Activated T-helper 17 cell treated with anti-CD3 and anti-CD28 coated beads, Interleukin-2, amount 50 U/mL, for 72 hours (primary cell): Measurements from ENCODE around the gene CLHC1. TPM values are rescaled to one million over a fixed set of nuclear protein-coding genes. Genes with fewer than 3 reads are reported as not detected.

Source experiments
- ATAC-seq: fragments of 150-1000 bp; cut with Tn5 transposase; replicated peaks from 2 replicates; pipeline ENCODE4 v1.10.0; 2021; ENCODE audit warnings: mild to moderate bottlenecking, moderate library complexity
- H3K27ac Mint-ChIP-seq: one replicate; pipeline ENCODE4 v1.8.0; 2022; ENCODE audit warnings: mixed read lengths
- H3K27me3 Mint-ChIP-seq: one replicate; pipeline ENCODE4 v1.8.0; 2022; ENCODE audit warnings: mixed read lengths
- H3K36me3 Mint-ChIP-seq: one replicate; pipeline ENCODE4 v1.8.0; 2022; ENCODE audit warnings: low read depth, mild to moderate bottlenecking, mixed read lengths
- H3K4me1 Mint-ChIP-seq: one replicate; pipeline ENCODE4 v1.8.0; 2022; ENCODE audit warnings: mixed read lengths
- H3K4me3 Mint-ChIP-seq: one replicate; pipeline ENCODE4 v1.8.0; 2022; ENCODE audit warnings: mild to moderate bottlenecking, mixed read lengths
- H3K9me3 Mint-ChIP-seq: one replicate; pipeline ENCODE4 v1.8.0; 2022; ENCODE audit warnings: mixed read lengths
- total RNA-seq, 2 donors: library from RNA; stranded (reverse); gene quantifications; one replicate each; pipeline ENCODE4 v1.2.3, GENCODE V29; 2022

CLHC1 gene
- total RNA-seq, 2 donors from 2014 or later: 7.0 to 11.5 TPM

GRCh38 chr2:55168221-55169154, 63.6 kb downstream of the CLHC1 start:
- Mint-ChIP-seq H3K9me3 (no peaks in the 10 kb centered on the region), H3K27ac (no peak overlapping the region), H3K36me3 (no peaks in the 10 kb centered on the region), H3K4me3 (no peak overlapping the region), H3K4me1 (no peaks in the 10 kb centered on the region), H3K27me3 (no peaks in the 10 kb centered on the region)
- peak; percentile 57 for ATAC-seq

- Mint-ChIP-seq H3K27me3 (no peaks in the 10 kb centered on the region), H3K27ac (no peak overlapping the region), H3K4me3 (no peak overlapping the region), H3K36me3 (no peaks in the 10 kb centered on the region), H3K9me3 (no peaks in the 10 kb centered on the region), H3K4me1 (no peaks in the 10 kb centered on the region)
- no peak for ATAC-seq
Measured at GRCh38 chr2:55165626-55166025, 66.5 kb downstream of the CLHC1 start.

- Mint-ChIP-seq H3K4me1 (no peaks in the 10 kb centered on the region), H3K36me3 (no peaks in the 10 kb centered on the region), H3K4me3 (no peak overlapping the region), H3K27ac (no peak overlapping the region), H3K9me3 (no peaks in the 10 kb centered on the region), H3K27me3 (no peaks in the 10 kb centered on the region)
- ATAC-seq: no peak
Measured at GRCh38 chr2:55164534-55165480, 67.3 kb downstream of the CLHC1 start.

- Mint-ChIP-seq H3K4me1 (no peaks in the 10 kb centered on the region), H3K27me3 (no peaks in the 10 kb centered on the region), H3K4me3 (no peak overlapping the region), H3K27ac (no peak overlapping the region), H3K36me3 (no peaks in the 10 kb centered on the region), H3K9me3 (no peaks in the 10 kb centered on the region)
- ATAC-seq: no peak
Measured at GRCh38 chr2:55163941-55164390, 68.1 kb downstream of the CLHC1 start.

- no peak overlapping the region for H3K27ac Mint-ChIP-seq
- no peak overlapping the region for H3K4me3 Mint-ChIP-seq
- no peaks in the 10 kb centered on the region for H3K4me1 Mint-ChIP-seq
- H3K36me3 Mint-ChIP-seq: no peaks in the 10 kb centered on the region
- no peak for ATAC-seq
- H3K27me3 Mint-ChIP-seq: no peaks in the 10 kb centered on the region
- no peaks in the 10 kb centered on the region for H3K9me3 Mint-ChIP-seq
Measured at GRCh38 chr2:55163274-55163721, 68.8 kb downstream of the CLHC1 start.

DNA sequence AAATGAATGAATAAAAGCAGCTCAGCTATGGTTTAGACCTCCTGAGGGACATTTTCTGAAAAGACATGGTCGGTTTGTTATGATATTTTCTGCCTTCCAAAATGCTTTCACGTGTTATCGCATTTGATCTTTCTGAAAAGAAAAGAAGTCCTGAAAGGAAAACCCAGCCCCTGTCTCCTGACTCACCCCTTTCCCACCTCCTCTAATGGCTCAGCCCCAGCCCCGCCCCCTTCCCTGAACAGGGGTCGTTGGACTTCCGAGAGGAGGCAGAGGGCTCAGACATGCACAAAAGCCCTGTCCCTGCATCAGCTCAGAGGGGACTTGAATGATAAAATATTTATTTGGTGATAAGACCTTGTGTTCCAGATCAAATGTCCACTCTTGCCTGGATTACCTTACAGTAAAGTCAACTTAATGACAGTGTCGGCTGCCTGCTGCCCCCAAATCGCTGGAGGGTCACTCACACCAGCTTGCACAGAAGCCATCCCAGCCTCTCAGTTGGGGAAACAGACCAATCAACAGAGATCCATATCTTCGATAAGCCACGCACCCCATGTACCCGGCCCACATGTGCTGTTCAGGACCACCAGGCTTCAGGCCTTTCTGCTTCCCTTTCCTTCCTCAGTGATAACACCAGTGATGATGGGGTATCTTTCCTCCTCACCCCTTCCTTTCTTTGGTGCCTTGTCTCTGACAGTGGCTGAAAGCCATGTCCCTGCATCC, 69.6 kb downstream of the CLHC1 start:
- H3K9me3 Mint-ChIP-seq: no peaks in the 10 kb centered on the region
- no peaks in the 10 kb centered on the region for H3K4me1 Mint-ChIP-seq
- H3K27me3 Mint-ChIP-seq: no peaks in the 10 kb centered on the region
- no peak overlapping the region for H3K27ac Mint-ChIP-seq
- ATAC-seq: no peak
- no peak overlapping the region for H3K4me3 Mint-ChIP-seq
- no peaks in the 10 kb centered on the region for H3K36me3 Mint-ChIP-seq

DNA sequence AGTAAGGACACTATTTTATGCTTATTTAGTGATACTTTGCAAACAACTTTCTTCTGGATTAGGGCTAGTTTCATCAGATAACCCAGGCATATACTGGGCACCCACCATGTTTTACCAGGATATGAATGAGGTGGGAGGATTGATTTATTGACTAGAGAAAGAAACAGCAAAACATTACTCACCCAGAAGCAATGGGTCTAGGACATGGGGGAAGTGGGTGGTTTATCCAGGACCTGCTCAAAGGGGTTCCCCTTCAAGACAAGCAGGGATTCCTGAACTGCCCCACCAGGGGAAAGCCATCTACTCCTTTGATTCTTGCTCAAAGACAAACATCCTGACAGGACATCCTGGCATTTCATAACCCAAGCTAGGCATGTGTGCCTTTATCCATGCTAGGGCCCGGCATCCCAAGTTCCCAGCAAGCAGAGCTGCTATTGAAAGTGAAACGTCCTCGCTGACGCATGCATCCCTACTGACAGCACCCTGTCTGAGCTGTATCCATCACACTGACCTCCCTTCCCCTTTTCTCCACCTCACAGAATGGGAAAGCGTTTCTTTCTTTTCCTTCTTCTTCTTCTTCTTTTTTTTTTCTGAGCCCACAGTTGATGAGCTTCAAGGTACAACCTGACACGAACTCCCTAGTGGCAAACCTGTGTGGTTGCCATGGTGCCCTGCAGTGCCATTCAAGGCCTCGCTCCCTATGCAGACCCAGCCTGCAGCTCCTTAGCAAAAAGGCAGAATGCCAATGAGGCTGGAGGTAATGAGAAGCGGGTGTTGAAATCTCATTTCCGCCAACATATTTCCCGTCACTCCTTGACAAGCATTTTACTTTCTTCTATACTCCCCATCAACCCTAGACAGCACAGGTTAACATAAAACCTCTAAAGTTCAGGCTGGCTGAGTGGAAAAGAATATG, 70.5 kb downstream of the CLHC1 start:
- Mint-ChIP-seq H3K27ac (no peak overlapping the region), H3K4me1 (no peaks in the 10 kb centered on the region), H3K36me3 (no peaks in the 10 kb centered on the region), H3K4me3 (no peak overlapping the region), H3K9me3 (no peaks in the 10 kb centered on the region), H3K27me3 (no peaks in the 10 kb centered on the region)
- no peak for ATAC-seq

- H3K4me3 Mint-ChIP-seq: no peak overlapping the region
- H3K27me3 Mint-ChIP-seq: no peaks in the 10 kb centered on the region
- no peaks in the 10 kb centered on the region for H3K36me3 Mint-ChIP-seq
- no peaks in the 10 kb centered on the region for H3K4me1 Mint-ChIP-seq
- H3K9me3 Mint-ChIP-seq: no peaks in the 10 kb centered on the region
- no peak for ATAC-seq
- H3K27ac Mint-ChIP-seq: no peak overlapping the region
Measured at GRCh38 chr2:55160422-55160821, 71.7 kb downstream of the CLHC1 start.

- no peaks in the 10 kb centered on the region for H3K27me3 Mint-ChIP-seq
- H3K4me3 Mint-ChIP-seq: no peak overlapping the region
- H3K9me3 Mint-ChIP-seq: no peaks in the 10 kb centered on the region
- H3K27ac Mint-ChIP-seq: no peak overlapping the region
- no peaks in the 10 kb centered on the region for H3K4me1 Mint-ChIP-seq
- no peak for ATAC-seq
- H3K36me3 Mint-ChIP-seq: no peaks in the 10 kb centered on the region
Measured at GRCh38 chr2:55159752-55160151, 72.3 kb downstream of the CLHC1 start.

DNA sequence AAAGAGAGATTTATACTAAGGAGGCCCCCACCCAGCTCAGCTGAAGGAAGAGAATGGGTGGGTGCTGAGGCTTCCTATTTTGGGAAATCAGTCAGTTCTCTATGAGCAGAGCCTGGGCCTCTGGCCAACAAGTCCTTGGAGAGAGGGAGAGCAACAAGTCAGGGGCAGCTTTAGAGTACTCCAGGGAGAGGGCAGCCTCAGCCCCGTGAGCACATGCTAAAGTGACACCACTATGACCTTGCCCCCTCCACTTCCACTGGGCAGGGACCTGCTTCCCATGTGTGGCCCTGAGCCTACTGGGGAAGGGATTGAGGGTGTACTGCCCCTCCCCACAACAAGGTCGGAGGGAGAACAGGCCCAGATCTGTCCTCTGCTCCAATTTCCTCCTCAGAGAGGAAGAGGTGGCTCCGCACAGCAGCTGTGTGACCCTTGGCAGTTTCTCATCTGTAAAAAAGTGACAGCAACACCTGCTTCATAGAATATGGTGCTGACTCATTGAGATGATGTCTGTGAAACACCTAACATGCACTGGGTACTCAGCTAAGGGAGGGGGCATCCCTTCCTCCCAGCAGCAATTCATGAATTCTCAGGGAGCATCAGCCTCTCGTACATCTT, 72.9 kb downstream of the CLHC1 start:
- ATAC-seq: no peak
- no peaks in the 10 kb centered on the region for H3K4me1 Mint-ChIP-seq
- H3K27ac Mint-ChIP-seq: no peak overlapping the region
- H3K27me3 Mint-ChIP-seq: no peaks in the 10 kb centered on the region
- no peak overlapping the region for H3K4me3 Mint-ChIP-seq
- H3K9me3 Mint-ChIP-seq: no peaks in the 10 kb centered on the region
- no peaks in the 10 kb centered on the region for H3K36me3 Mint-ChIP-seq

DNA sequence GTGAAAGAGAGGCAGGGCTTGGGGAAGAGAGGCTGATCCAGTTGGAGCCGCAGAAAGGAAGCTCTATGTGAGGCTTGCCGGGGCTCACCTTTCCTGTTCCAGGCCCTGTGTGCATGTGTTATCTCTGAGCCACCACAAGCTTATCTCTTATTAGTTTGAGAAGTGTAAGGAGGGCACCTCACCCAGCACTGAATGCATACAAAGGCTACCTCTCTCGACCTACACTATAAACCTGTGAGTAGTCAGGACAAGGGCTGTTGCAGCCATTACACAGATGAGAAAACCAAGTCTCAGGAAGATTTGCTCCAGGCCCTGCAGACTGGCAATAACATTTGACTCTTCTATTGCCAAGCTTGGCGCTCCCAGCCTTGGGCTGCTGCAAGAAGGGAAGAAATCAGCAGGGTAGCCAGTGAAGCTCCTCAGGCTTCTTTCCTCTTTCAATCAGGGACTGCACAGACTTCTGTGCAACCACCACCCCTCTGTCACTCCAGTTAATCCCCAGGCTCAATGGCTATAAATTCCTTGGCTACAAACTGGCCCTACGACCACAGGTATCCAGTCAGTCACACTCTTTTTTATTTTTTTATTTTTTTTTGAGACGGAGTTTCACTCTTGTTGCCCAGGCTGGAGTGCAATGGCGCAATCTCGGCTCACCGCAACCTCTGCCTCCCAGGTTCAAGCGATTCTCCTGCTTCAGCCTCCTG, 73.8 kb downstream of the CLHC1 start:
- Mint-ChIP-seq H3K4me3 (no peak overlapping the region), H3K27ac (no peak overlapping the region), H3K4me1 (no peaks in the 10 kb centered on the region), H3K36me3 (no peaks in the 10 kb centered on the region), H3K27me3 (no peaks in the 10 kb centered on the region), H3K9me3 (no peaks in the 10 kb centered on the region)
- ATAC-seq: peak; percentile 24

- H3K36me3 Mint-ChIP-seq: no peaks in the 10 kb centered on the region
- H3K4me3 Mint-ChIP-seq: no peak overlapping the region
- peak; percentile 69 for ATAC-seq
- H3K9me3 Mint-ChIP-seq: no peaks in the 10 kb centered on the region
- H3K27me3 Mint-ChIP-seq: no peaks in the 10 kb centered on the region
- no peaks in the 10 kb centered on the region for H3K4me1 Mint-ChIP-seq
- no peak overlapping the region for H3K27ac Mint-ChIP-seq
Measured at GRCh38 chr2:55157474-55157884, 74.6 kb downstream of the CLHC1 start.
